Stimulated activated naive B cell treated with anti-CD40 and anti-IgM and Interleukin-4, amounts not matched to agents 10 μg/mL and 1 μg/mL and 100 μg/mL, for 72 hours (primary cell): ENCODE measurements around the gene TSPO.

ENCODE experiments used
- ATAC-seq, 2 donors: fragments of 150-1000 bp; cut with Tn5 transposase; replicated peaks; 2 replicates each; pipeline ENCODE4 v1.10.0; 2021; ENCODE audit warnings: moderate library complexity in 1 of 2
- DNase-seq: peaks from one replicate; pipeline ENCODE4 v3.0.0; 2021
- H3K27ac Mint-ChIP-seq: one replicate; pipeline ENCODE4 v1.8.0; 2022; ENCODE audit warnings: mild to moderate bottlenecking, mixed read lengths
- H3K27me3 Mint-ChIP-seq, 2 donors: one replicate each; pipeline ENCODE4 v1.8.0; 2022; ENCODE audit warnings: mixed read lengths in 2 of 2
- H3K36me3 Mint-ChIP-seq, 2 donors: one replicate each; pipeline ENCODE4 v1.8.0; 2022; ENCODE audit warnings: mixed read lengths in 2 of 2, mild to moderate bottlenecking in 1 of 2
- H3K4me1 Mint-ChIP-seq, 2 donors: one replicate each; pipeline ENCODE4 v1.8.0; 2022; ENCODE audit warnings: mixed read lengths in 2 of 2, mild to moderate bottlenecking in 1 of 2
- H3K4me3 Mint-ChIP-seq, 2 donors: one replicate each; pipeline ENCODE4 v1.8.0; 2022; ENCODE audit warnings: mild to moderate bottlenecking in 2 of 2, mixed read lengths in 2 of 2, moderate library complexity in 1 of 2
- H3K9me3 Mint-ChIP-seq, 2 donors: one replicate each; pipeline ENCODE4 v1.8.0; 2022; ENCODE audit warnings: mixed read lengths in 2 of 2, mild to moderate bottlenecking in 1 of 2

The TSPO gene

DNA sequence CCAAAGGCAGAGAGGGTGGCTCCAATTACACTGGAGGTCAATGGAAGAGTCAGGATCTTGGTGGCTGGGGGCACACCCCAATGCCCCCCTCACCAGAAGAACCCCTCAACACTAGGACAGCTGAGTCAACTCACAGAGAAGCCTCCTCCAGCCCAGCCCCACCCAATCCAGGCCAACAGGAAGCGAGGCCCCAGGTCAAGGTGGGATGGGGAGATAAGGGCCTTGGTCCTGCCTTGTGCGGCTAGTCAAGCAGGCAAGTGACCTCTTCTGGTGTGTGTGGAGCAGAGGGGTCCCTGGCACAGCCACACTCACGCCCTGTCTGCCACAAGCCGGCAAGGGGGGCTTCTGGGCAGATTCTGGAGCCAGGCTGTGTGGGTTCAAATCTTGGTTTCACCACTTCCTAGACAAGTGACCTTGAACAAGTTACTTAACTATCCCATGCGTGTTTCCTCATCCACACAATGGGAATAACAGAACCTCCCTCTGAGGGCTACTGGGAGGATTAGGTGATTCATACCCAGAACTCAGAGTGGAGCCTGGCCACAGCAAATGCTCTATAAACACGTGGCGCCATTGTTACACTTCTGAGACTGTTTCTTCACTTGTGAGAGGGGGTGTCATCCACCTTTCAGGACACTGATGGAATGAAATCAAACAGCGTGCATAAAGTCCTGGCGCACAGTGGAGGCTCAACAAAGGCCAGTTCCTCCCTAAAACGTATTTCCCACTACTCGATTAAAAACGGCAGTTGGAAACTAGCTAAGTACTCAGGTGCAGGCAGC, 32.3 kb downstream of the TSPO start:
- H3K4me3 Mint-ChIP-seq, result no peak overlapping the region
- peaks cover 27 to 41% of the 10 kb centered on the region in 2 donors for H3K36me3 Mint-ChIP-seq
- H3K4me1 Mint-ChIP-seq, result peaks cover 10 to 23% of the 10 kb centered on the region in 2 donors
- no peaks in the 10 kb centered on the region for H3K27me3 Mint-ChIP-seq
- no peak overlapping the region for H3K27ac Mint-ChIP-seq
- DNase-seq (no peak), ATAC-seq (no peak)
- no peaks in the 10 kb centered on the region for H3K9me3 Mint-ChIP-seq

GRCh38 chr22:43185860-43186261, 34.5 kb downstream of the TSPO start:
- no peak for ATAC-seq

GRCh38 chr22:43186272-43187170, 35.2 kb downstream of the TSPO start, which contains the start of gene TTLL12:
TTLL12 (minus strand) TSS chr22:43187134; CDS start chr22:43187069, 65 bp downstream.
- peaks cover 9 to 23% of the 10 kb centered on the region in 2 donors for H3K36me3 Mint-ChIP-seq
- H3K27ac Mint-ChIP-seq, result peak within 1 kb of the TSS; percentile 96
- peaks cover 3 to 6% of the 10 kb centered on the region in 2 donors for H3K9me3 Mint-ChIP-seq
- H3K27me3 Mint-ChIP-seq, result peaks cover 7 to 12% of the 10 kb centered on the region in 2 donors
- peaks cover 10 to 23% of the 10 kb centered on the region in 2 donors for H3K4me1 Mint-ChIP-seq
- peak within 1 kb of the TSS; percentile 83 to 90 for H3K4me3 Mint-ChIP-seq
- ATAC-seq, result peak; percentile 44 to 52
- DNase-seq, result peak; percentile 45

More at GRCh38 chr22:43185860-43186261, 34.5 kb downstream of the TSPO start:
- peaks cover 10 to 23% of the 10 kb centered on the region in 2 donors for H3K4me1 Mint-ChIP-seq
- peaks cover 0 to under 1% of the 10 kb centered on the region in 2 donors for H3K9me3 Mint-ChIP-seq
- no peak overlapping the region for H3K27ac Mint-ChIP-seq
- peaks cover 9 to 25% of the 10 kb centered on the region in 2 donors for H3K36me3 Mint-ChIP-seq
- DNase-seq, result no peak
- H3K4me3 Mint-ChIP-seq, result peak overlapping the region; percentile 80 to 82
- H3K27me3 Mint-ChIP-seq, result peaks cover 2 to 5% of the 10 kb centered on the region in 2 donors

DNA sequence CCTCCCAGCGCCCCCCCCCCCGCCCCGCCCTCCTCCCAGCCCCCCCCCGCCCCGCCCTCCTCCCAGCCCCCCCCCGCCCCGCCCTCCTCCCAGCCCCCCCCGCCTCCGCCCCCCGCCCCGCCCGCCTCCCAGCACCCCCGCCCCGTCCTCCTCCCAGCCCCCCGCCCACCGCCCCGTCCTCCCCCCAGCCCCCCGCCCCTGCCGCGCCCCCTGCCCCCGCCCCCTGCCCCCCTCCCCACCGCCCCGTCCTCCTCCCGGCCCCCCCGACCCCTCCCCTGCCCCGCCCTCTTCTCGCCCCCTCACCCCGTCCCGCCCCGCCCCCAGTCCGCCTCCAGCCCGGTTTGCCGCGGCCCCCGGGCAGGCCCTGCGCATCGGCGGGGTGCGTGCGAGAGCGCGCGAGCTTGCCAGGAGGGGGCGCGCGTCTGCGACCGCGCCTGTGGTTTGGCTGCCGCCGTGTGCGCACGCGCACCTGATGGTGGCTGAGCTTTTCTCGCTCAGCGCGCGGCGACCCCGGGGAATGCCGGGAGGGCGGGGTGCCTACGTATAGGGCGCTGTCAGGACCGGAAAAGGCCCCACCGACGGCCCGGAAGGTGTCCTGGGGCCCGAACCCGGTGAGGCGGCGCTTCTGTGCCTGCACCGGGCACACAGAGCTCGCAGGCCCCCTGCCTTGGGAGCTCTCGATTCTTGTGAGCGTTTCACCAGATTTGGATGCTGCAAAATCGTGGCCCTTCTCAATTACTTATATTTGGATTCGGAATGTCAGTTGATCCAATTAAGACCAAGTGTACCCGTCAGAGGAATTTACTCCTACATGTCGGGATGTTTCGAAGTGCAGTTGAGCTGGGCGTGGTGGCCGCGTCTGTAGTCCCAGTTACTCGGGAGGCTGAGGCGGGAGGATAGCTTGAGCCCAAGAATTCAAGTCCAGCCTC, 36.1 kb downstream of the TSPO start:
- H3K4me1 Mint-ChIP-seq, result peaks cover 10 to 23% of the 10 kb centered on the region in 2 donors
- H3K27me3 Mint-ChIP-seq, result peaks cover 7 to 14% of the 10 kb centered on the region in 2 donors
- DNase-seq (peak; percentile 98), ATAC-seq (peak; percentile 96 to 97)
- peak overlapping the region; percentile 83 to 90 for H3K4me3 Mint-ChIP-seq
- peak overlapping the region; percentile 96 for H3K27ac Mint-ChIP-seq
- H3K9me3 Mint-ChIP-seq, result peaks cover 3 to 6% of the 10 kb centered on the region in 2 donors
- peaks cover 3 to 16% of the 10 kb centered on the region in 2 donors for H3K36me3 Mint-ChIP-seq

GRCh38 chr22:43188829-43189545, 37.6 kb downstream of the TSPO start:
- Mint-ChIP-seq H3K4me3 (peak overlapping the region in 1 of 2 donors; percentile 37), H3K4me1 (peaks cover 9 to 22% of the 10 kb centered on the region in 2 donors), H3K36me3 (peaks cover 0 to 11% of the 10 kb centered on the region in 2 donors), H3K9me3 (peaks cover 3 to 6% of the 10 kb centered on the region in 2 donors), H3K27ac (peak overlapping the region; percentile 37), H3K27me3 (peaks cover 7 to 14% of the 10 kb centered on the region in 2 donors)
- no peak for ATAC-seq
- no peak for DNase-seq

- peaks cover 11 to 14% of the 10 kb centered on the region in 2 donors for H3K27me3 Mint-ChIP-seq
- no peak overlapping the region for H3K27ac Mint-ChIP-seq
- DNase-seq, result no peak
- no peak for ATAC-seq
- H3K9me3 Mint-ChIP-seq, result peaks cover 3 to 6% of the 10 kb centered on the region in 2 donors
- H3K4me1 Mint-ChIP-seq, result no peaks in the 10 kb centered on the region
- H3K4me3 Mint-ChIP-seq, result no peak overlapping the region
- H3K36me3 Mint-ChIP-seq, result peaks cover 0 to 4% of the 10 kb centered on the region in 2 donors
These were observed 40.5 kb downstream of the TSPO start for GRCh38 chr22:43191831-43192230.

- H3K4me3 Mint-ChIP-seq, result no peak overlapping the region
- H3K9me3 Mint-ChIP-seq, result no peaks in the 10 kb centered on the region
- H3K4me1 Mint-ChIP-seq, result no peaks in the 10 kb centered on the region
- DNase-seq (no peak), ATAC-seq (no peak)
- no peak overlapping the region for H3K27ac Mint-ChIP-seq
- H3K36me3 Mint-ChIP-seq, result no peaks in the 10 kb centered on the region
- H3K27me3 Mint-ChIP-seq, result peaks cover 29% of the 10 kb centered on the region in 2 donors
These were observed 46.0 kb downstream of the TSPO start for GRCh38 chr22:43197271-43197941.

GRCh38 chr22:43198126-43198525, 46.8 kb downstream of the TSPO start:
- Mint-ChIP-seq H3K9me3 (no peaks in the 10 kb centered on the region), H3K27me3 (peaks cover 29% of the 10 kb centered on the region in 2 donors), H3K4me1 (no peaks in the 10 kb centered on the region), H3K27ac (no peak overlapping the region), H3K4me3 (no peak overlapping the region), H3K36me3 (no peaks in the 10 kb centered on the region)
- DNase-seq, result no peak
- ATAC-seq, result no peak

- no peak for DNase-seq
- Mint-ChIP-seq H3K9me3 (no peaks in the 10 kb centered on the region), H3K36me3 (no peaks in the 10 kb centered on the region), H3K4me3 (no peak overlapping the region), H3K27me3 (peaks cover 29% of the 10 kb centered on the region in 2 donors), H3K4me1 (no peaks in the 10 kb centered on the region), H3K27ac (no peak overlapping the region)
- no peak for ATAC-seq
These were observed 47.6 kb downstream of the TSPO start for GRCh38 chr22:43198936-43199335.

GRCh38 chr22:43199541-43199940, 48.2 kb downstream of the TSPO start:
- Mint-ChIP-seq H3K27ac (no peak overlapping the region), H3K9me3 (no peaks in the 10 kb centered on the region), H3K4me3 (no peak overlapping the region), H3K27me3 (peaks cover 29% of the 10 kb centered on the region in 2 donors), H3K4me1 (no peaks in the 10 kb centered on the region), H3K36me3 (no peaks in the 10 kb centered on the region)
- DNase-seq, result no peak
- no peak for ATAC-seq

DNA sequence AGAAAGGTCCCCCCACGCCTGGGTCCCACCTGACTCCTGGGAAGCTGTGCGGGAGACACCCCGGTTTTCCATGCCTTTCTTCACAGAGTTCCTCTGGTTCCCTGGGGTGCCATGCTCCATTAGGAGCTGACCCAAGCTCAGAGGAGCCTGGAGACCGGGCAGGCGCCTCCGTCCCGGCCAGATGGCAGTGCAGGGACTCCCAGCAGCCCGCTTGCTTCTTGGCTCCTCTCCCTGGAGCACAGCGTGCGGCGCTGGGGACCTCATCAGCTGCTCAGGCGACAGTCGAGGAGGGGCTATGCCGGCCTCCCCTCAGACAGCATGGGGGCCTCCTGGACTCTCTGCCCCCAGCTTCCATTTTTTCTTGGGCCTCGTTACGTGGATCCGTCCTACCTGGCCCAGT, 48.7 kb downstream of the TSPO start:
- no peaks in the 10 kb centered on the region for H3K9me3 Mint-ChIP-seq
- H3K4me1 Mint-ChIP-seq, result no peaks in the 10 kb centered on the region
- DNase-seq (no peak), ATAC-seq (no peak)
- H3K36me3 Mint-ChIP-seq, result no peaks in the 10 kb centered on the region
- no peak overlapping the region for H3K27ac Mint-ChIP-seq
- no peak overlapping the region for H3K4me3 Mint-ChIP-seq
- H3K27me3 Mint-ChIP-seq, result peaks cover 29% of the 10 kb centered on the region in 2 donors

GRCh38 chr22:43200555-43200954, 49.2 kb downstream of the TSPO start:
- H3K27me3 Mint-ChIP-seq, result peaks cover 28 to 29% of the 10 kb centered on the region in 2 donors
- no peaks in the 10 kb centered on the region for H3K9me3 Mint-ChIP-seq
- no peak overlapping the region for H3K4me3 Mint-ChIP-seq
- DNase-seq (no peak), ATAC-seq (no peak)
- H3K27ac Mint-ChIP-seq, result no peak overlapping the region
- no peaks in the 10 kb centered on the region for H3K4me1 Mint-ChIP-seq
- no peaks in the 10 kb centered on the region for H3K36me3 Mint-ChIP-seq
